CD4-positive, alpha-beta T cell (primary cell): Measurements from ENCODE around the gene RRP8. TPM values are rescaled to one million over a fixed set of nuclear protein-coding genes. Genes with fewer than 3 reads are reported as not detected.

Source experiments
- ATAC-seq: fragments of 200-7000 bp; cut with Tn5 transposase; one replicate; pipeline ENCODE4 v1.10.0; 2022; ENCODE audit warnings: mild to moderate bottlenecking; ENCODE audit not compliant: poor library complexity
- CTCF ChIA-PET: fragments of 350-600 bp; sonication (Branson Sonifier 250); formaldehyde crosslinking; loops from one replicate; lab custom pipeline; 2021; ENCODE audit warnings: antibody characterized with exemption, inconsistent platforms; lab: Charles Lee
- POLR2A ChIA-PET: fragments of 350-600 bp; sonication (Branson Sonifier 250); formaldehyde crosslinking; loops from one replicate; lab custom pipeline; 2021; ENCODE audit warnings: antibody characterized with exemption, inconsistent platforms; lab: Charles Lee
- DNase-seq, 14 experiments: peaks; one replicate each; pipeline ENCODE4 v3.0.0-alpha.2; 2013 to 2020; ENCODE audit warnings: mixed read lengths in 2 of 14
- H3K27ac ChIP-seq, 2 donors: one replicate each; pipeline versions ENCODE4 v1.5.1 to v1.7.0; 2013; ENCODE audit warnings: low read length in 2 of 2, low read depth in 1 of 2, mild to moderate bottlenecking in 1 of 2
- H3K27me3 ChIP-seq, 2 experiments: 1 replicate in 1 of 2; 2 replicates in 1 of 2; pipeline versions ENCODE4 v1.6.1 to v1.7.0; 2013; ENCODE audit warnings: low read length in 2 of 2, control low read depth in 1 of 2, mild to moderate bottlenecking in 1 of 2, moderate library complexity in 1 of 2; ENCODE audit not compliant: insufficient read depth in 2 of 2, control insufficient read depth in 1 of 2
- H3K36me3 ChIP-seq: one replicate; pipeline ENCODE4 v1.6.1; 2013; ENCODE audit warnings: low read length, control low read depth; ENCODE audit not compliant: insufficient read depth
- H3K4me1 ChIP-seq: one replicate; pipeline ENCODE4 v1.6.1; 2013; ENCODE audit warnings: low read length, control low read depth; ENCODE audit not compliant: insufficient read depth
- H3K4me3 ChIP-seq: one replicate; pipeline ENCODE4 v1.5.1; 2013; ENCODE audit warnings: mild to moderate bottlenecking, low read length, moderate library complexity
- H3K9me3 ChIP-seq, 2 experiments: 1 replicate in 1 of 2; 2 replicates in 1 of 2; pipeline versions ENCODE4 v1.6.1 to v1.7.0; 2013; ENCODE audit warnings: low read length in 2 of 2, mild to moderate bottlenecking in 2 of 2, control low read depth in 1 of 2, moderate library complexity in 1 of 2; ENCODE audit not compliant: control insufficient read depth in 1 of 2, insufficient read depth in 1 of 2
- H3K27ac Mint-ChIP-seq: one replicate; pipeline ENCODE4 v1.8.0; 2020; ENCODE audit warnings: mixed read lengths
- H3K27me3 Mint-ChIP-seq: one replicate; pipeline ENCODE4 v1.8.0; 2021; ENCODE audit warnings: mixed read lengths
- H3K36me3 Mint-ChIP-seq: one replicate; pipeline ENCODE4 v1.8.0; 2021; ENCODE audit warnings: low read depth, mixed read lengths
- H3K4me1 Mint-ChIP-seq: one replicate; pipeline ENCODE4 v1.8.0; 2021; ENCODE audit warnings: low read depth, mixed read lengths
- H3K4me3 Mint-ChIP-seq: one replicate; pipeline ENCODE4 v1.8.0; 2020; ENCODE audit warnings: mild to moderate bottlenecking, mixed read lengths
- H3K9me3 Mint-ChIP-seq: one replicate; pipeline ENCODE4 v1.8.0; 2020; ENCODE audit warnings: mixed read lengths
- intact Hi-C, 2 experiments: fragments of 100-400 bp; cut with DNase I in 1 of 2; cut with micrococcal nuclease in 1 of 2; formaldehyde crosslinking; loops; one replicate each; pipeline versions ENCODE4 v1.15.1 to v1.9.0; 2023 to 2025; cut with DNase I, micrococcal nuclease
- total RNA-seq, 174 experiments: library from RNA in 2 of 174; stranded (reverse) in 2 of 174; gene quantifications; one replicate each; pipeline ENCODE4 v1.2.3 and lab custom pipeline; 2021 to 2026
- TF ChIP-seq, protein P1 (sequence below): fragments of 200-600 bp; IDR thresholded peaks from one replicate; pipeline ENCODE4 v1.8.0; 2022; ENCODE audit warnings: antibody characterized with exemption, mild to moderate bottlenecking

The RRP8 gene
- total RNA-seq, 2 experiments from 2014 or later = 25.7 to 27.3 TPM

DNA sequence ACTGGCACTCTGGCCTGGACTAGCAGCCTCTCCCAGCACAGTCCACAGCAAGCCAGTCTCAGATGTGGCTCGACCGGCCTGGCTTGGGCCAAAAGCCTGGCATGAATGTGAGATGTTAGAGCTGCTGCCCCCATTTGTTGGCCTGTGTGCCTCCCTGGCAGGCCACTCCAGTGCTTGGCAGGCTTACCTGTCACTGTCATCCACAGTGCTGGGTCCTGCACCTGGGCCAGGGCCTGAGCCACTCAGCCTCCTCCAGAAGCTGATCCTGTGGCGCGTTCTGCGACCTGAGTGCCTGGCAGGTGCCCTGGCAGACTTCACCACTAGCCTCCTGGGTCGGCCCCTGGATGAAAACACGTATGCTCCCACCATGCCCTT is 36.1 kb downstream of the RRP8 start:
- H3K27ac Mint-ChIP-seq = no peak overlapping the region
- H3K9me3 ChIP-seq = peaks cover 0 to 13% of the 10 kb centered on the region in 2 experiments
- H3K9me3 Mint-ChIP-seq = no peaks in the 10 kb centered on the region
- no peak overlapping the region for H3K4me3 Mint-ChIP-seq
- ChIA-PET CTCF (no interaction called here), POLR2A (no interaction called here)
- H3K4me3 ChIP-seq = no peak overlapping the region
- no peaks in the 10 kb centered on the region for H3K4me1 Mint-ChIP-seq
- TF ChIP-seq, protein P1, sequence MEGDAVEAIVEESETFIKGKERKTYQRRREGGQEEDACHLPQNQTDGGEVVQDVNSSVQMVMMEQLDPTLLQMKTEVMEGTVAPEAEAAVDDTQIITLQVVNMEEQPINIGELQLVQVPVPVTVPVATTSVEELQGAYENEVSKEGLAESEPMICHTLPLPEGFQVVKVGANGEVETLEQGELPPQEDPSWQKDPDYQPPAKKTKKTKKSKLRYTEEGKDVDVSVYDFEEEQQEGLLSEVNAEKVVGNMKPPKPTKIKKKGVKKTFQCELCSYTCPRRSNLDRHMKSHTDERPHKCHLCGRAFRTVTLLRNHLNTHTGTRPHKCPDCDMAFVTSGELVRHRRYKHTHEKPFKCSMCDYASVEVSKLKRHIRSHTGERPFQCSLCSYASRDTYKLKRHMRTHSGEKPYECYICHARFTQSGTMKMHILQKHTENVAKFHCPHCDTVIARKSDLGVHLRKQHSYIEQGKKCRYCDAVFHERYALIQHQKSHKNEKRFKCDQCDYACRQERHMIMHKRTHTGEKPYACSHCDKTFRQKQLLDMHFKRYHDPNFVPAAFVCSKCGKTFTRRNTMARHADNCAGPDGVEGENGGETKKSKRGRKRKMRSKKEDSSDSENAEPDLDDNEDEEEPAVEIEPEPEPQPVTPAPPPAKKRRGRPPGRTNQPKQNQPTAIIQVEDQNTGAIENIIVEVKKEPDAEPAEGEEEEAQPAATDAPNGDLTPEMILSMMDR = no peak
- ATAC-seq (no peak), DNase-seq (no peak)
- H3K4me1 ChIP-seq = no peaks in the 10 kb centered on the region
- no peaks in the 10 kb centered on the region for H3K27me3 Mint-ChIP-seq
- no peaks in the 10 kb centered on the region for H3K27me3 ChIP-seq
- no peak overlapping the region for H3K27ac ChIP-seq
- H3K36me3 Mint-ChIP-seq = peaks cover 33% of the 10 kb centered on the region
- intact Hi-C loops = no loop called here
- H3K36me3 ChIP-seq = peaks cover 13% of the 10 kb centered on the region

DNA sequence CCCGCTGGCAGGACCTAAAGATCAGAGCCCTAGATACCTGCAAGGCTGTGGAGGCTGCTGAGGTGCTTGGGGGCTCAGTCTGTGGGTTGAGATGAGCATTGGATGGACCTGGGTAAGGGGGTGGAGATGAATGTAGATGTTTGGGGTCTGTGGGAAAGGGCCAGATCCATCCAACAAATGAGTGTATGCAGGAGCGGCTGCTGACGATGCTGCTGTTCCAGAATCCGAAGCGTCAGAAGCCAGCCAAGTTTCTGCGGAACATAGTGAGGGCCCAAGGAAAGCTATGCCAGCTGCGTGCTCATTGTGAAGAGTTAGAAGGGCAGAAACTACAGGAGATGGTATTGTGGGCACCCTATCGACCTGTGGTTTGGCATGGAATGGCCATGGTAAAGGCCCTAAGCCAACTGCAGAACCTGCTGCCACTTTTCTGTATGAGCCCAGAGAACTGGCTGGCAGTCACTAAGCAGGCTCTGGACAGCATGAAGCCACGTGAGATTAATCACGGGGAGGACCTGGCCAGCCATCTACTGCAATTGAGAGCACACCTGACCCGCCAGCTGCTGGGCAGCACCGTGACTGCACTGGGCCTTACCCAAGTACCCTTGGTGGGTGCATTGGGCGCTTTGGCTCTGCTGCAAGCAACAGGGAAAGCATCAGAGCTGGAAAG is 36.6 kb downstream of the RRP8 start:
- Histone ChIP-seq H3K4me1 (no peaks in the 10 kb centered on the region), H3K27ac (no peak overlapping the region), H3K27me3 (no peaks in the 10 kb centered on the region), H3K9me3 (peaks cover 0 to 13% of the 10 kb centered on the region in 2 experiments), H3K36me3 (peaks cover 13% of the 10 kb centered on the region), H3K4me3 (no peak overlapping the region)
- Mint-ChIP-seq H3K4me3 (no peak overlapping the region), H3K36me3 (peaks cover 27% of the 10 kb centered on the region), H3K27me3 (no peaks in the 10 kb centered on the region), H3K9me3 (no peaks in the 10 kb centered on the region), H3K4me1 (no peaks in the 10 kb centered on the region), H3K27ac (no peak overlapping the region)
- ATAC-seq (no peak), DNase-seq (no peak)
- TF ChIP-seq, protein P1 = no peak
- intact Hi-C loops = no loop called here
- ChIA-PET POLR2A (no interaction called here), CTCF (no interaction called here)

DNA sequence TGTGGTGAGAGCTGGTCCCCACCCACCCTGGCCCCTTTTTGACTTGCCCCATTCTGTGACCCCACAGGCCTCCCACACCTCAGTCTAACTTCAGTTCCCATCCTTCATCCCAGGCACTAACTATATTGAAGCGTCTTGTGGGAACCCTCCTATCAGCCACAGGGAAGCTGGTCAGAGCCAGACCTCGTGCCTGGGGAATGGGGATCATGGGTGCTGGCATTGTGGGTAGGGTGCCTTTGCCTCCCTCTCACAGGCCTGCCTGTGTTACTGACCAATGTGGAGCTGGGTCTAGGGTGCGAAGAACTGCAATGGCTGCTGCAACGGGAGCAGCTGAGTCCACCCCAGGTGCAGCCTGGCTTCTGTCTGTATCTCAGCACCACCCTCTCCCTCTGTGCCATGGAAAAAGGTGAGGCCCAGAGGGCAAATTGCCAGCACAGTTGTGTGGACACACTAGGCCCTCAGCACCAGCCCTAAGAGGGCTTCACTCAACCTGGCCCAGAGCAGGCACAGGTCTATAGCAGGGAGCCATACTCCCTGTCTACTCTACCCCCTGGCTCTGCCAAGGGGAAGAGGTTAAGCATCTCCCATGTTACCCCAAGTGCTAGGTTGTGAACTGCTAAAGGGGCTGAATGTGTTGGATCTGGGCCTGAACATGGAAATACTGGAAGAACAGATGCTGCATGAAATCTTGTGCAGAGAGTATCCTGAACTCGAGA is 37.3 kb downstream of the RRP8 start:
- H3K36me3 ChIP-seq = peaks cover 13% of the 10 kb centered on the region
- no peak for ATAC-seq
- no peak overlapping the region for H3K4me3 ChIP-seq
- H3K36me3 Mint-ChIP-seq = peaks cover 24% of the 10 kb centered on the region
- peaks cover 0 to 8% of the 10 kb centered on the region in 2 experiments for H3K9me3 ChIP-seq
- POLR2A ChIA-PET = no interaction called here
- intact Hi-C loops = no loop called here
- no peak overlapping the region for H3K27ac ChIP-seq
- H3K27me3 ChIP-seq = no peaks in the 10 kb centered on the region
- no peak overlapping the region for H3K27ac Mint-ChIP-seq
- H3K4me1 ChIP-seq = no peaks in the 10 kb centered on the region
- CTCF ChIA-PET = no interaction called here
- no peak overlapping the region for H3K4me3 Mint-ChIP-seq
- H3K4me1 Mint-ChIP-seq = no peaks in the 10 kb centered on the region
- no peaks in the 10 kb centered on the region for H3K9me3 Mint-ChIP-seq
- no peaks in the 10 kb centered on the region for H3K27me3 Mint-ChIP-seq
- DNase-seq = no peak
- TF ChIP-seq, protein P1 = no peak
